NK-92 (cell line): ENCODE data around the gene PCNT.
"Not testable (repeated sequence)": the region's sequence is repeated elsewhere in the genome, so short reads cannot be mapped to it uniquely, and the experiment has no call there.

Source experiments
- DNase-seq: peaks from one replicate; lab custom pipeline; 2025; ENCODE audit not compliant: unreplicated experiment; lab: John Stamatoyannopoulos, UW

PCNT gene

GRCh38 chr21:46307625-46308024 lies 16.3 kb upstream of the PCNT start:
- no peak for DNase-seq

- no peak for DNase-seq
Measured at GRCh38 chr21:46308431-46308830, 15.5 kb upstream of the PCNT start.

GRCh38 chr21:46310260-46310659 lies 13.7 kb upstream of the PCNT start:
- DNase-seq = not testable (repeated sequence)

- no peak for DNase-seq
Measured at GRCh38 chr21:46311568-46311967, 12.4 kb upstream of the PCNT start.

GRCh38 chr21:46312949-46313348 lies 11.0 kb upstream of the PCNT start:
- DNase-seq = no peak

- no peak for DNase-seq
Measured at GRCh38 chr21:46314441-46315020, 9.4 kb upstream of the PCNT start.

- DNase-seq = no peak
Measured at GRCh38 chr21:46316708-46317324, 7.1 kb upstream of the PCNT start.

- DNase-seq = no peak
Measured at GRCh38 chr21:46317710-46318463, 6.1 kb upstream of the PCNT start.

GRCh38 chr21:46318464-46318845 lies 5.5 kb upstream of the PCNT start:
- DNase-seq = no peak

GRCh38 chr21:46319186-46319585 lies 4.8 kb upstream of the PCNT start:
- no peak for DNase-seq

- no peak for DNase-seq
Measured at GRCh38 chr21:46320331-46320801, 3.6 kb upstream of the PCNT start.

- DNase-seq = no peak
Measured at GRCh38 chr21:46322351-46323226, 1.4 kb upstream of the PCNT start.

- DNase-seq = no peak
Measured at GRCh38 chr21:46323227-46323709, 688 bp upstream of the PCNT start.

- DNase-seq = peak; percentile 23
Measured at GRCh38 chr21:46324390-46325072, 575 bp downstream of the PCNT start.

GRCh38 chr21:46325073-46325912 lies 1.3 kb downstream of the PCNT start:
- no peak for DNase-seq

- DNase-seq = no peak
Measured at GRCh38 chr21:46326110-46326703, 2.3 kb downstream of the PCNT start.

GRCh38 chr21:46327711-46328110 lies 3.8 kb downstream of the PCNT start:
- DNase-seq = no peak

- DNase-seq = no peak
Measured at GRCh38 chr21:46328151-46328550, 4.2 kb downstream of the PCNT start.

GRCh38 chr21:46329796-46330195 lies 5.8 kb downstream of the PCNT start:
- no peak for DNase-seq
